ENCODE results near the gene CACNG7. TPM values are rescaled to one million over a fixed set of nuclear protein-coding genes. Genes with fewer than 3 reads are reported as not detected.

CACNG7 gene
- total RNA-seq, 1 donor from 2014 or later, result not detected

- H3K4me3 ChIP-seq (ENCODE audit: low read depth, low read length), result no peak overlapping the region
- no peak for TF ChIP-seq CTCF (IDR thresholded peaks at IDR 0.05; ENCODE audit: insufficient read depth, low read length, poor library complexity, severe bottlenecking)
- no peak for DNase-seq (ENCODE audit: low read depth)
- H3K27me3 ChIP-seq (ENCODE audit: control insufficient read depth, insufficient read depth, low read length), result peaks cover 46% of the 10 kb centered on the region
- no peaks in the 10 kb centered on the region for H3K36me3 ChIP-seq (ENCODE audit: control insufficient read depth, insufficient read depth, low read length)
Observed at GRCh38 chr19:53905787-53906186, 3.3 kb upstream of the CACNG7 start.

DNA sequence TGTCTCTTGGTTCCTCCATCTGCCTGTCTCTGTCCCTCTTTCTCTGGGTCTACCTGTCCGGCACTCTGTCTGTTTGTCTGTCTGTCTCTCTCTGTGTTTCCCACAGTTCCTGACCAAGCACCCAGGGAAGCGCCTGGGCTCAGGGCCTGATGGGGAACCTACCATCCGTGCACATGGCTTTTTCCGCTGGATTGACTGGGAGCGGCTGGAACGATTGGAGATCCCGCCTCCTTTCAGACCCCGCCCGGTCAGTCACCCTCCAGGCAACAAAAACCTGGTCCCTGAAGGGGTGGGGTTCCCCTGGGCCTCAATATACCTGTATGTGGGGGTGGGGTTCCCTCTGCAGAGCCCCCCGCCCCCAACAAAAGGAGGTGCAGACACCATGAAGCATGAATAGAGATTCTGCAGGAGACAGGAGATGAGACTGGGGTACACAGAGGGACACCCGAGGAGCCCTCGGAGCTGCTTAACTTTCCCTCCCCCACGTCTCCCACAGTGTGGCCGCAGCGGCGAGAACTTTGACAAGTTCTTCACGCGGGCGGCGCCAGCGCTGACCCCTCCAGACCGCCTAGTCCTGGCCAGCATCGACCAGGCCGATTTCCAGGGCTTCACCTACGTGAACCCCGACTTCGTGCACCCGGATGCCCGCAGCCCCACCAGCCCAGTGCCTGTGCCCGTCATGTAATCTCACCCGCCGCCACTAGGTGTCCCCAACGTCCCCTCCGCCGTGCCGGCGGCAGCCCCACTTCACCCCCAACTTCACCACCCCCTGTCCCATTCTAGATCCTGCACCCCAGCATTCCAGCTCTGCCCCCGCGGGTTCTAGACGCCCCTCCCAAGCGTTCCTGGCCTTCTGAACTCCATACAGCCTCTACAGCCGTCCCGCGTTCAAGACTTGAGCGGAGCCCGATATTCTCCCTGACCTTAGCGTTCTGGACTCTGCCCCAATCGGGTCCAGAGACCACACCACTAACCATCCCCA lies 2.6 kb upstream of the CACNG7 start:
- no peak for DNase-seq (ENCODE audit: low read depth)
- peak; percentile 86 for TF ChIP-seq CTCF (IDR thresholded peaks at IDR 0.05; ENCODE audit: insufficient read depth, low read length, poor library complexity, severe bottlenecking)
- peaks cover 46% of the 10 kb centered on the region for H3K27me3 ChIP-seq (ENCODE audit: control insufficient read depth, insufficient read depth, low read length)
- no peak overlapping the region for H3K4me3 ChIP-seq (ENCODE audit: low read depth, low read length)
- no peaks in the 10 kb centered on the region for H3K36me3 ChIP-seq (ENCODE audit: control insufficient read depth, insufficient read depth, low read length)

- DNase-seq (ENCODE audit: low read depth), result no peak
- TF ChIP-seq CTCF (IDR thresholded peaks at IDR 0.05; ENCODE audit: insufficient read depth, low read length, poor library complexity, severe bottlenecking), result no peak
- Histone ChIP-seq H3K27me3 (ENCODE audit: control insufficient read depth, insufficient read depth, low read length) (peaks cover 46% of the 10 kb centered on the region), H3K36me3 (ENCODE audit: control insufficient read depth, insufficient read depth, low read length) (no peaks in the 10 kb centered on the region), H3K4me3 (ENCODE audit: low read depth, low read length) (no peak overlapping the region)
Observed at GRCh38 chr19:53907193-53907581, 1.9 kb upstream of the CACNG7 start.

DNA sequence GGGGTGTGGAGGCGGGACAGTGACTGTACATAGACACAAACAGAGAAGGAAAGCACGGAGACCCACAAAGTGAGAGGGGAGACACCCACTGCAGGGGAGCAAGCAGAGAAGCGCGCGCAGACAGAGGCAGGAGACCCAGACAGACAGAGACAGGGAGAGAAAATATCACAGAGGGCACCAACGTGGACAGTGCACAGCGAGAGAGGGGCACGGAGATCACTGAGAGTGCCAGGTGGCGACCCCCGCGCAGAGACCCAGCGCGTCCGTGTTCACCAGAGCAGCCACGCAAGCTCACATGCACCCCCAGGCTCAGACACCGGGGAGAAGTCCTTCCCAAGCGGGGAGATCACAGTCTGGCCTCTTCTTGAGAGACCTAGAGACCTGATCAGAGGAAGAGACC lies 1.4 kb upstream of the CACNG7 start:
- DNase-seq (ENCODE audit: low read depth), result no peak
- Histone ChIP-seq H3K27me3 (ENCODE audit: control insufficient read depth, insufficient read depth, low read length) (peaks cover 46% of the 10 kb centered on the region), H3K36me3 (ENCODE audit: control insufficient read depth, insufficient read depth, low read length) (no peaks in the 10 kb centered on the region), H3K4me3 (ENCODE audit: low read depth, low read length) (no peak overlapping the region)
- TF ChIP-seq CTCF (IDR thresholded peaks at IDR 0.05; ENCODE audit: insufficient read depth, low read length, poor library complexity, severe bottlenecking), result no peak

DNA sequence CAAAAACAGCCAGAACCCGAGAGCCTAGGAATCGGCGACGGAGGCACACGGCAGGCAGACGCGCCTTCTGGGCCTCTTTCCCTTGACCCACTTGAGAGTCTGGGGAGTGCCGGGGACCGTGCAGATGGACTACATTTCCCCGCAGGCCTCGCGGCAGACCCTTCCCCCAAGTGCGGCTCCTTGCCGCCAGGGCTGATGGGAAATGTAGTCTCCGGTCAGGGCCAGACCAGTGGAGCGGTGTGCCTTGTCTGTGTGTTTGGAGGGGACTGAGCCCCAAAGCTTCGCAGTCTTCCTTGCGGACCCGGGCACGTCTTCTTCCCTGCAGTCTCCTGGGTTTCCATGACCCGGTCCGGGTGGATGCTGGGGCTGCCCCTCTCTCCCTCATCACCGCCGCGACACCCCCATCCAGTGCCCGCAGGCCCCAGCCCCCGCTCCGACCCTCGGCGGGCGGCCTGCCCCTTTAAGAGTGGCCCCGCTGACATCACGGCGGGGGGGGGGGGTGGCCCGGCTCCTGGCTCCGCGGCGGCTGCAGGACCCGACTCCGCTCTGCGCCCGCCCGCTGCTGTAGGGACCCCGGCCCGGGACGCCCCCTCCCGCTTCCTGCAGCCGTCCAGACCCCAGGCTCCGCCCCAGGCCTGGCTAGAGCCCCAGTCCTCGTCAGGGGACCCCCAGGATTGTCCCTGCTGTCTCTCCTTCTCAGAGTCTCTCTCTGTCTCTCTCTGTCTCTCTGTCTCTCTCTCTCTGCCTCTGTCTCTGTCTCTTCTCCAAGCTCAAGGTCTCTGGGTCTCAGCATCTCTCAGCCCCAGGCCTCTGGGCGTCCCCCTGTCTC lies 758 bp upstream of the CACNG7 start:
- TF ChIP-seq CTCF (IDR thresholded peaks at IDR 0.05; ENCODE audit: insufficient read depth, low read length, poor library complexity, severe bottlenecking), result no peak
- peaks cover 46% of the 10 kb centered on the region for H3K27me3 ChIP-seq (ENCODE audit: control insufficient read depth, insufficient read depth, low read length)
- no peaks in the 10 kb centered on the region for H3K36me3 ChIP-seq (ENCODE audit: control insufficient read depth, insufficient read depth, low read length)
- H3K4me3 ChIP-seq (ENCODE audit: low read depth, low read length), result no peak overlapping the region
- DNase-seq (ENCODE audit: low read depth), result no peak

Measured in kidney epithelial cell (primary cell).